ENCODE results near the gene ANKLE1.

Gene ANKLE1

GRCh38 chr19:17309198-17309964, 27.7 kb downstream of the ANKLE1 start, which contains the start of gene DDA1:
DDA1 (plus strand) TSS chr19:17309563; CDS start chr19:17309655, 92 bp downstream.
- peak; percentile 100 for DNase-seq

DNA sequence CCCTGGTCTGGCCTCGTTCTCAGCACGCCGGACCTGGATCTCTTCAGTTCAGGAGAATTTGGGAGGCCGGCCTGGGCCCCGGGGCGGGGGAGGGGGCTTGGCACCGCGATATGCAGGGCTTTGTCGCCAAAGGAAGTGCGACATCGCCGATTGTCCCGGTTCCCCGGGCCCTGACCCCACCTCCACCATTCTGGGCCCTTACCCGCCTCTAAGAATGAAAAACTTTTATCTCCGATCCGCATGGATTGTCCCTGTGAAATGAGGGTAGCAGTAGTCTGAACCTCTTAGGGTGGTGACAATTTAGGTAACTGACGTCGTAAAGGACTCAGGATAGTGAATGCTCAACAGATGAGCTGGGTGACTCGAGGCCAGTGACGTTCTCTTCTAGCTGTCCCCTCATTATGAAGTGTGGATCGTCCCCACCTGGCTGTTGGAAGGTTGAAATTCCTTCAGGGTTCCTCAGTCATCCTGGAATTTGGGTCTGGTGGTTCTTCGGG, 28.3 kb downstream of the ANKLE1 start:
- no peak for DNase-seq

GRCh38 chr19:17311455-17312188, 29.9 kb downstream of the ANKLE1 start:
- DNase-seq = no peak

- no peak for DNase-seq
These were observed 30.8 kb downstream of the ANKLE1 start for GRCh38 chr19:17312189-17313113.

DNA sequence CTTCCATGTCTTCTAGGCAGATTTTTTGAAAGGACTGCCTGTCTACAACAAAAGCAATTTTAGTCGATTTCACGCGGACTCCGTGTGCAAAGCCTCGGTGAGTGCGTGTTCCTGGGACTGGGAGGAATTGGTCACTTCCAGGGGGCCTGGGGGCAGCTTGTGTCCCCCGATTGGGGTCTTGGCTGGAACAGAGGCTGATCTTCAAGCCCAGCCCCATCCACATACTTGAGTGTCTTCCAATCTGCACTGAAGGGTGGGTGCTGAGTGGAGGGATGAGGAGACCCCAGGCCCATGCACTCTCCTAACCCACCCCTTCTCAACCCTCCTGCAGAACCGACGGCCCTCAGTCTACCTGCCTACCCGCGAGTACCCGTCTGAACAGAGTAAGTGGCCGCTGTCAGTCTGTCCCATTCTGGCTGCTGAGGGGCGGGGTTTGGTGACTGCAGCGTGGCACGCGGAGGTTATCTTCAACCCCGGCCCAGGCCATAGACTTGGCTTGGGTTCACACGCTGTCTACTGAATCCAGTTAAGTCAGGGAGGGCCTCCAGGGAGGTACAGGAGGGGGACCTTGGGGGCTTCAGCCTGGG, 32.4 kb downstream of the ANKLE1 start:
- DNase-seq = no peak

DNA sequence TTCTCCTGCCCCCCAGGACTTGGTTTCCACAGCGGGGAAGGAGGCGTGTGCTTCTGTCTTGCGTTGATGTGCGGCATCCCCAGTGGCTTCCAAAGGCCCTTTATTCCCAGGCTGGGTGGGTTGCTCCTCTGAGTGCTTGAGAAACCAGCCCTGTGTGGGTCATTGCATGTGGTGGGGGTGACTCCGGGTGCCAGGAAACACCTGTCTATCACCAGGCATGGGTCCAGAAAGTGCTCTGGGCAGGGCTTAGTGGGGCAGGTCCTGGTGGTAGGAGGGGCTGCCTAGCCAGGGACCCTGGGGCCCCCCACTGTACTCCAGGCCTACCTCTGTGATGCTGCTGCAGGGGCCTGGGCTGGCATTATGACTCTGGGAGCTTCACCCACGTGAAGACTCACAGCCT, 37.3 kb downstream of the ANKLE1 start:
- no peak for DNase-seq

GRCh38 chr19:17319473-17320238, 38.0 kb downstream of the ANKLE1 start:
- no peak for DNase-seq

DNA sequence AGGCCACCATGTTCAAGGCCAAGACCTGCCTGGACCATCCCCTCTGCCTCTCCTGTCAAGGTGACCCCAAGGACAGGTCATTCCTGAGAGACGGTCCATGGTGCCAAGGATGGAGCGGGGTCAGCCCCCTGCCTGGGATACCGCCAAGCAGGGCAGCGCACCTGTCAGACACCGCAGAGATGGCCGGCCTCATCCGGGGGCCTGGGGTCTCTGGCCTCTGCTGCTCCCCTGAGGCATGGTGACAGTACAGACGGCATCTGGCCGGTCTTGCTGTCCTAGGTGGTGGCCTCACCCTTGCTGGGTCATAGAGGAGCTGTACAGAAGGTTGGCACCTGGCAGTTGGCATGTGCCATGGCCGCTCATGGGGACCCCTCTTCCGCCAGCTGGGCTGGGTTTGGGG, 38.7 kb downstream of the ANKLE1 start:
- DNase-seq = no peak

DNA sequence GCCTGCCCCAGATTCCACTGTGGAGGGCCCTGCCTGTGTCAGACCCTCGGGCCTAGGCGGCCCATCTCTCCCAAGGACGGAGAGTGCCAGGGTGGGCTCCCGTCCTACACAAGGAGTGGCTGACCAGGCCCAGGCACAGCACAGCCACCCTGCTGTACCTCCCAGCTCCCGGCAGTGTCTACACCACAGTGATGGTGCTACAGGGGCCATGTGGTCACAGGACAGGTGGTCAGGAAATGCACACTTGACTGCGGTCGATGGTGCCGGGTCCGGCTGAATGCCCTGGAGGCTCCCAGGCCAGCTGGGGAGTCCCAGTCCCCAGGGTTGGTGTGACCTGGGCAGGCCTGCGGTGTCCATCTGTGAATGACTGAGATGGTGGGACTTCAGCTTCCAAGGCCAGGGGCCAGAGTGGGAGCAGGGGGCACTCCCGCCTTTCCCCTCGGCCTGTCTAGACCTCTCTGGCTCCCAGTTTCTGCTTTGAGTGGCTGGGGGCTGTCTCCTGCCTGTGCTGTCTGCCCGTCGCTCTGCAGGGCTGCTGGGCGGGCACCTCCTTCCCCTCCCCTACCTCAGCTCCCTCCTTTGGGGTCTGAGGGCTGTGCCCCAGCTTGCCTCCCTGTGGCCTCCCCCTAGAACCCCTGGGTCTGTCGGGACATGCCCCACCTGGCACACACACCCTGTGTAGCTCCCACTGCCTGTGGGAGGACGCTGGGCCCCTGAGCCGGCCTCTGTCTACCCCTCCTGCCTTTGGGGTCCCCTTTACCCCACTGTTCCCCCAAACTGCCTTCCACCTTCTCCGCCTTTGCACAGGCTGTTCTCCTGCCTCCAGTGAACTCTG, 40.2 kb downstream of the ANKLE1 start:
- DNase-seq = no peak

DNA sequence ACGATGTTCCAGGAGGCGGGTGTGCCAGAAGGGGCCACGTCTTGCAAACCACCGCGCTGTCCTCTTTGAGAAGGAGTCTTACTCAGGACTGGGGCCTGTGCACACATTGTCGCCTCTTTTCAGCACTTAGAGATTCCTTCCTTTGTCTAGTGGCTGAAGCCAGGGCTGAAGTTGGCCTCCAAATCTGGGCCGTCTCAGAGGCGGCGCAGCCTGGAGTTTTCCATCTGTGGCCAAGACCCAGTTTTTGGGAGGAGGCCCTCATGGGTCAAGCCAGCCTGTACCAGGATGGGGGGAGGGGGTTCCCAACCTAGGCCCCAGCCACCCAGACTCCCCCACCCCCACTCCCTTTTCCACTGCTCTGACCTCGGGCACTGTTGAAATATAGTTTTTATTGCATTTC, 41.2 kb downstream of the ANKLE1 start:
- DNase-seq = no peak

DNA sequence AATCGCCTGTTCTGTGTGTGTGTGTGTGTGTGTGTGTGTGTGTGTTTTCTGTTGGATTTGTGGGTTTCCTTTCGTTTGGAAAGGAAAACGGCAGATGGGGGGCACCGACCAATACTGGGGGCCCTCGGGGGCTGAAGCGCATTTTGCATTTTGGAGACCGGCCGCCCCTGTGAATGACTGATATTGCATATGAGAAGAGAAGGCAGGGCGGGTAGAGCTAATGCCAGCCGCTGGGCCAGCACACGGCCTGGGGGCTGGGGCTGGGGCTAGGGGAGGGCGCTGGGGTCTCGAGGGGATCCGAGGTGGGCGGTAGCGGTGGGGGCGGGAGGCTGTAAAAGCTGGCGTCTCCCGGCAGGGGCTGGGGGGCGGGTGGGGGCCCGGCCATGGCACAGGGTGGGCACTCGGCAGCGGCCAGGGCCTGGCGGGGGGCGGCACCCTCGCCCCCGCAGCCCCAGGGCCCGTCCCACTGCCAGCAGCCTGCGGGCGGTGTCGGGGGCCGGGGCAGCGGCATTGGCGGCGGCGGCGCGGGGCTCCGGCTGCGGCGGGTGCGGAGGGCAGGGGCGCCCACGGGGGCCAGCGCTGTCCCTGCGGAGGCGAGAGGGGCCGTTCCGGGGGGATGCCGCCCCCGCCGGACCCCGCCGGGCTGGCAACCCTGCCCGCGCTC, 41.7 kb downstream of the ANKLE1 start:
- DNase-seq = no peak

DNA sequence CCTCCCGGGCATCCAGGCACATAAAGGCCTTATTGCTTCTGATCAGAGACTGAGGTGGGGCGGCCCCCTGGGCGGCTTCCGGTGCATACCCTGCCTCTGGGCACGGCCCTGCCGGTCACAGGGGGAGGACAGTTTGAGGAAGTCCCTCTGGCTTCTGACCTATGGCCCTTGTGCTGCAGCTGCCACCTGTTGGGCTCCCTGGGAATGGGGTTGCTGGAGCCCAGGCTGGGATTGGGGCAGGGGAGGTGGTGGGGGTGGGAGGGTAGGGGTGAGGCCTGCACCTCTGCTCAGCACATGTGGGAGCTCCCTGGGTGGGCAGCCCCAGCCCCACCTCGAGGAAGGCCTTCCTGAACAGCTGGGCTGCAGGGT, 42.2 kb downstream of the ANKLE1 start:
- no peak for DNase-seq

DNA sequence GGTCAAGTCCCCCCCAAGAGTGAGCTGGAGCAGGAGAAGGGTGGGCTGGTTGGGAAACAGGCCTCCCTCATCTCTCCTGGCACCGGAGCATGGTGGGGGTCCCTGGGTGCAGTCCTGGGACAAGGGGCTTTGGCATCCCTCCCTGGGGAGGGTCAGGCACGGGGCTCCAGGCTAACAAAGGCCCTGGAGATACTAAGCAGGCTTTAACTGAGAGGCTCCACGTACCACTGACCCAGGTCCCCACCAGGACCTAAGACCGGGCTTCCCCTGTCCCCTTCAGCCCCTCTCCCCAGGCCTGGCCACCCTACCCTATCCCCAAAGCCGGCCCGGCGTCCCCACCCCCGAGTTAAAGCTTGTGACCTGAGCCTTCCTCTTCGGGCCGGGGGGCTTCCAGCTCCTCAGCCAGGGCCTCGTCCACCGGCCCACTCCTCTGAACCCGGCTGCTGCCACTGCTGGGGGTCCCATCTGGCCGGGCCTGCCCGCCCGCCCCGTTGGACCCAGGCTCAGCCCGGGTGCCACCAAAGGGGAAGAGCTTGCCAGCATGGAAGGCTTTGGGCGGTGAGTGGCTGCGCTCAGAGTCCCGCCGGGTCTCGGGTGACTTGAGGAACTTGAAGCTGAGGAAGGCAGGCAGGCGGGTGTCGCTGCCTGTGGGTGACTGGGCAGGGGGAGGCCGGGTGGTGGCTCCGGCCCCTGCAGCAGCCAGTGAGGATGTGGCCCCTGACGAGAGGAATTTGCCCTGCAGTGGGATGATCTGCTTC, 42.8 kb downstream of the ANKLE1 start:
- DNase-seq = no peak

DNA sequence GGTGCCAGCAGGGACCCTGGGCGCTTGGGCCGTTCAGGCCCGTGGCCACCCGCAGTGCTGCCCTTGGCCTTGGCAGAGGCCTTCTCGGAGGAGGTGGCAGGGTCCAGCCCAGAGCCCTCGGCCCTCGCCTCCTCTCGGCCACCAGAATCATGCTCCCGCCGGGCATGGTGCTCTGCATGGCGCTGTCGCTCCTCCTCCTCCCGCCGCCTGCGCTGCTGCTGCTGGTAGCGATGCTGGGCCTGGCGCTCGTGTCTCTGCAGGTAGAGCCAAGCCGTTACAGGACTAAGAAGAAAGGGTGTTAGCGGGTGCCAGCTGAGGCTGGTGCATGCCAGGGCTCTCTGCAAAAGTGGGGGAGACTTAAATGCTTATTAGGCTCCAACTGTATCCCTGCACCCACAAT, 43.4 kb downstream of the ANKLE1 start:
- DNase-seq = no peak

DNA sequence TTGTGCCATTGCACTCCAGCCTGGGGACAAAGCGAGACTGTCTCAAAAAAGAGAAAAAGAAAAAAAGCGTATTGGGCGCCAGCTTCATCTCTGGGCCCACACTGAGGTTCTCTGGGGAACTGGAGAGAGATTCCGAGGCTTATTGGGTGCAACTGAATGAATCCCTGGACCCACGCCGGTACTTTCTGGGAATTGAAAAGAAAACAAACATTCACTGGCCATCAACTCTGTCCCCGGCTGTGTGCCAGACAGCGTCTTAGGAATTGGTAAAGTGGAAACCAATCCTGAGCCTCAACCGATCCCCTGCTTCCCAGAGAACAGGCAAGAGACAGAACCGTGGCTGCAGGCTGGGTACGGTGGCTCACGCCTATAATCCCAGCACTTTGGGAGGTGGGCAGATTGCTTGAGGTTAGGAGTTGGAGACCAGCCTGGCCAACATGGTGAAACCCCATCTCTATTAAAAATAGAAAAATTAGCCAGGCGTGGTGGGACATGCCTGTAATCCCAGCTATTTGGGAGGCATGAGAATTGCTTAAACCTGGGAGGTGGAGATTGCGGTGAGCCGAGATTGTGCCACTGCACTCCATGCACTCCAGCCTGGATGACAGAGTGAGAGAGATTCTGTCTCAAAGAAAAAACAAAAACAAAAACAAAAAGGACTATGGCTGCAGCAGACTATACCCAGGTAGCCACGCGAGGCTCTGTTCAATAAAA, 44.3 kb downstream of the ANKLE1 start:
- no peak for DNase-seq

- no peak for DNase-seq
These were observed 44.9 kb downstream of the ANKLE1 start for GRCh38 chr19:17326595-17326966.

GRCh38 chr19:17327068-17327653, 45.5 kb downstream of the ANKLE1 start:
- no peak for DNase-seq

GRCh38 chr19:17327654-17328516, 46.2 kb downstream of the ANKLE1 start:
- no peak for DNase-seq
